NCI-H146 treated with DMSO at 0.1 percent for 48 hours (cell line): Measurements from ENCODE around the gene IGSF9.
"Not testable (repeated sequence)": the region's sequence is repeated elsewhere in the genome, so short reads cannot be mapped to it uniquely, and the experiment has no call there.

ENCODE experiments used
- DNase-seq: peaks from one replicate; lab custom pipeline; 2025; ENCODE audit not compliant: unreplicated experiment; lab: John Stamatoyannopoulos, UW

The IGSF9 gene

DNA sequence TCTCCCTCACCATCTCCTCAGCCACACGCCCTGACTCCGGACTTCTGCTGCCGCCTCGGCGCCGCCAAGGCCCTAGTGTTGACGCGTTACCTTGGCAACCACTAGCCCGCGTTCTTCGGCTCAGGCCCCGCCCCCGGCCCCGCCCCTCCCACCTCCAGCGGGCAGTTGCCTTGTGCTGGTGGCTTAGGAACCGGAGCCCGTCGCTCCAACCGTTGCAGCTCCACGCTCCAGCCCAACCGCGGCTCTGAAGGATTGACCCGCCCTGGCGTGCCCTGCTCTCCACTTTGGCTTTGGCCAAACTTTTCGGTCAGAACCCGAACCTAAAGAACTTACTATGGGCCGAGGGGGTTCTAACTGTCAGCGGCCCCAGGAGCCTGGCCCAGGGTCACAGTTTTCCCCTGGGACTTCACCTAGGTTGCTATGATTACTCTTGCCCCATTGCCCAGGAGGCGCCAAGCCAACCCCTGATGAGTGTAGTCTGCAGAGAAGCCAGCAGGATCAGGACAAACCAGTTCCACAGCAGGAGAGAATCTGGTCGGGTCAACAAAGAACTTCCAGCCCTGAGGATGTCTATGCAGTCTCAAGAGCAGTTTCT, 45.2 kb downstream of the IGSF9 start, which contains the start of gene CFAP45:
Gene CFAP45, minus strand, starts transcription at position 80 of the 595 bp plus-strand sequence. Its CDS starts 67 bp downstream, at position 13.
- peak; percentile 75 for DNase-seq

DNA sequence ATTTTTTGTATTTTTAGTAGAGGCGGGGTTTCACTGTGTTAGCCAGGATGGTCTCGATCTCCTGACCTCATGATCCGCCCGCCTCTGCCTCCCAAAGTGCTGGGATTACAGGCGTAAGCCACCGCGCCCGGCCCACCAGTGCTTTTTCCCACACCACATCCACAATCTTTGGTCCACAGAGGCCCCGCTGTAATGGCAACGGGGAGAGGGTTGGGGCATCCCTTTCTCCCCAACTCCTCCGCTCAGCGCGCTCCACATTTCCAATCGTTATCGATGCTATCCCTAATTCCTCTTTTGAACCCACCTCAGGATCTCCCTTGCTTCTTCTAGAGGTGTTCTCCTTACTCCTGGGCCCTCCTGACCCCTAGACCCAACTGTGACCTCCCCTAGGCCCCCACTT, 45.8 kb downstream of the IGSF9 start:
- not testable (repeated sequence) for DNase-seq

- no peak for DNase-seq
These were observed 46.9 kb downstream of the IGSF9 start for GRCh38 chr1:159898527-159898926.

DNA sequence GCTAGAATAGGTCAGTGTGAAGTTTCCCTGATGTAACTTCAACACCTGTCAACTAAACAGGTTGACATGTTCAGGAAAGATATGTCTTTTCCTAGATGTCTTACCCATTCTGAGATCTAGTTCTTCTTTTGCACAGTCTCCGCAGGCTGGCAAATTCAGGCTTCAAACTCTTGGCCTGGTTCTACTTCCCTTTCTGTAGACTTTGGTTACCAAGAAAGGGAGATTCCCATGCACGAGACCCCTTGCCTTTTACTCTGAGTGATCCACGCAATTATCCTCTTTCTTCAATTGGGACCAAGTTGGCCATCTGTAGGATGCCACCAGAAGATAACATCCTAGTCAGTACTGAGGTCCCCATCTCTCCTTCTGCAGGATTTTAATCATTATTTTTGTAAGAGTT, 47.5 kb downstream of the IGSF9 start:
- DNase-seq, result no peak

GRCh38 chr1:159896546-159896930, 48.9 kb downstream of the IGSF9 start:
- DNase-seq, result no peak

- no peak for DNase-seq
These were observed 49.4 kb downstream of the IGSF9 start for GRCh38 chr1:159895836-159896545.

DNA sequence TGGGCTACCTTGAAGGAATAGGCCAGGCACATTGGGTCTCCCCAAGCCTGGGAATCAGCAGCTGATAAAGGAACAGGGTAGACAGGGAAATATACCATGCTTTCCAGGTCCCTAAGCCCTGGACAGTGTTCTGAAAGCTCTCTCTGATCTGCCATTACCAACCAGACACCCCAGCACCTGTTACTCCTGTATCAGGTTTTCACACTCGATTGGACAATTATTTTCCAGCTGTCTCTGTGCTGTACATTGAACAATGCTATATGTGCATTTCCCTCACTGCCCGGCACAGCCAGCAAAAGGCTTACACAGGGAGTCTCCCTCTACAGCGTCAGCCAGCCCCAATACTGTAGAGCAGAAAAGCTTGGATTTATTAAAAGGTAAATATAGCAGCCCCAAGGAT, 50.1 kb downstream of the IGSF9 start:
- DNase-seq, result peak; percentile 20

GRCh38 chr1:159892944-159893343, 52.5 kb downstream of the IGSF9 start:
- DNase-seq, result no peak

GRCh38 chr1:159891275-159892157, 53.9 kb downstream of the IGSF9 start:
- DNase-seq, result peak; percentile 61

DNA sequence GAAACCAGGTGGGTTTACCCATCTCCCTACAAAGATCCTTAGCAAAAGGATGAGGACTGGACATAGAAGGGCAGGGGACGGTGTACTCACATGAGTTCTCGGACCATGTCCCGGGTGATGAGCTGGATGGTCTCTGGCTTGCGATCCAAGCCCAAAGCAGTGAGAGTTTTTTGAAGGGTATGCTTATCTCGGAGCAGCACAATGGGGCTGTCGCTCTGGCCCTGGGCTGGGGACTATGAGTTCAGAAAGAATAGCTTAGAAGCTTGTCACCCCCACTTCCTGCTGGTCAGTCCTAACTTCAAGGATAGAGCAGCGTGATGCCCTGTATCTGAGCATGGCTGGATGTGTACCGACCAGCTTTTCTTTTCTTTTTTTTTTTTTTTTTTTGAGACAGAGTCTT, 55.0 kb downstream of the IGSF9 start:
- no peak for DNase-seq

GRCh38 chr1:159889821-159890252, 55.6 kb downstream of the IGSF9 start:
- DNase-seq, result no peak

- no peak for DNase-seq
These were observed 56.2 kb downstream of the IGSF9 start for GRCh38 chr1:159889202-159889601.

DNA sequence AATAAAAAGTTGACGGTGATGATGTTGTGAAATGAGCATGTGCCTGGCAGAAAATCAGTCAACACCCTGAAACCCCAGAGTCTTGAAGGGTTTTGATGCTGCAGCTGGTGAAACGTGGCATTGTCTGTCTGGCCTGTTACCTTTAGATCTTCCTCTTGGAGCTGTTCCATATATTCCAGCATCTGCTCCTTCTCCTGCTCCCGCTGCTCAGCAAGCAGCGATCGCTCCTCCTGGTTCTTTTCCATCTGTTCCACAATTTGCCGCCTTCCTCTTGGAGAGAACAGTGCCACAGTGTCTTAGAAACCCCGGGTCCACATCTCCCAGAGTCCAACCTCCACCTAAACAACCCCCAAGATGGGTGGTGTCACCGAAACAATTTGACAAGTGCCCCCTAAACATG, 61.1 kb downstream of the IGSF9 start:
- no peak for DNase-seq

GRCh38 chr1:159883134-159883533, 62.3 kb downstream of the IGSF9 start:
- no peak for DNase-seq

DNA sequence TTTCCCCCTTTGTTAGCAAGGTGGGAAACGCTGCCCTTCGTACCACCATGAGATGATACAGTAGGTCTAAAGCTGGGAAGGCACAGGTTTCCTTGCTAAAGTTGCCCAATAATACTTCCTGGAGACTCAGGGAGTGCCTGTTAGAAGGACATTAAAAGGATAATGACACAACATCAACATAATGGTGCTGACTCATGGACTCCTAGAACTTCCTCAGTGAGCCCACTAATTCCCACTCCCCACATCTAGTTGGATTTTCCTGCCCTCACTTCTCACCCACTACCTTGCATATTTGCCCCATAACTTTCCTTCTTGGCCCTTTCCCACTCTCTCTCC, 62.9 kb downstream of the IGSF9 start:
- no peak for DNase-seq

DNA sequence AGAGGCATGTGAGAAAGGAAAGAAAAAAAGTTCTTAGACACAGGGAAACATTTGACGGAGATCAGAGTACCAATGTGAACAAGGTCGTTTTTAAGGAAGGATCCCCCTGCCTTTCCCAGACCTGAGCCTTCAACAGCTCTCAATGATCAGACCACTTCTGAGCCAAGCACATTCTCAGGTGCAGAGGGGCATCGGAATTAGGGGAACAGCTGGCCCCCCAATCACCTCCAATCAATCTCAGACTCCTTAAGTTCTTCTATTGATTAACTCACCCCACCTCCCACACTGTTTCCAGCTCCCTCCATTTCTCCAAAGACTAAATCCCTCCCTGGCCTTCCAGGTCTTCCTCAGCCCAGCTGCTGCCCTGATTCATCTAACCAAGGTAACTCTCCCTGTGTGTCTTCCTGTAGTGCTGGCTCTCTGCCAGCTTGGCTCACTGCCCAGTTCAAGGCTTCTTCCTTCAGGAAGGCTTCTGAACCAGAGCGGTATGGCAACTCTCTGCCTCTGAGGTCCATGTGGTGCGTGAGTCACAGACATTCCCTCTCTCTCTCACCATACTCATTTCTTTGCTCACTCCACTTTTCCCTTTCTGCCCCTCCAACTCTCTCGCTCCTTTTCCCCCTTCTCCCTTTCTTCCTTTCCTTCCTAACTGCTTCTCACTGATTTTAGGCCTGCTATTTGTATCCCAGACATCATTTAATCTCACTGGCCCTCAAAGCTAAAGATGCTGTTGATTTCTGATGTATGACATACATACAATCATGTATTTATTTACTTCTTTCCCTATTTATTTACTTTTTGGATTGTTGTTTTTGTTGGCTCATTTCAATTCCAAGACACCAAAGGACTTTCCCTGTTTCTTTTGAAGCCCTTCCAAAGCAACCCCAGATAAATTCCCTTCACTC, 63.5 kb downstream of the IGSF9 start:
- DNase-seq, result peak; percentile 81

DNA sequence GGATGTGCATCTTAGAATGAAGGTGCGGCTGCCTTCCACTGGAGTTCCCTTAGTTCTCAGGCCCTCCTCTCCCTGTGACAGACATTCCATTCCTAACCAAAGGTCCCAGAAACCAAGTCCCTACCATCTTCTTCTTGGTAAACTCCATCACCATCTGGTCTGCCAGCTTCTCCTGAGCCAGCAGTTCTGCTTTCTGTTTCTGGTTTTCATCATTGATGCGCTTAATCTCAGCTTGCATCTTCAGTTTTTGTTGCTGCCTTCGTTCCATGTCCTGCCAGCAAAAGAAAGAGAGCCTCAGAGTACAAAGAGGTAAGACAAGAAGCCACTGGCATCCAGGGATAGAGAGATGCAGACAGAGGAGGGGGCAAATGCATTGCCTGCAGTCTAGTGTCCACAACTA, 65.0 kb downstream of the IGSF9 start:
- DNase-seq, result no peak

DNA sequence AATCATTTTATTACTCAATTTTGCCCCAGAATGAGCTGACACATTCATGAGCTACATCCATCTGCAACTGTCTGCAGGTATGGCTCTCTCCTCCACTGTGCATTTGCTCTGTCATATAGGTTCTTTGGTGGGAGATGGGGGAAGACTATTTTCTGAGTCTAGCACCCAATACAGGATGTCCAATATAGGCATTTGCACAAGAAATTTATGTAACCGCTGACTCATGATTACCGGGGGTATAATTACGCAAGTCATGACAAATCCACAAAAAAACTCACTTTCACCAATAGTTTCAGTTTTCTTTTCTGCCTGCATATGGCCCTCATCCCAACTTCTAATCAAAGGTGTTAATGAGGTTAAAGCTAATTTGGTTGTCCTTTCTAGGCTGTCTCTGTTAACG, 65.4 kb downstream of the IGSF9 start:
- DNase-seq, result no peak

DNA sequence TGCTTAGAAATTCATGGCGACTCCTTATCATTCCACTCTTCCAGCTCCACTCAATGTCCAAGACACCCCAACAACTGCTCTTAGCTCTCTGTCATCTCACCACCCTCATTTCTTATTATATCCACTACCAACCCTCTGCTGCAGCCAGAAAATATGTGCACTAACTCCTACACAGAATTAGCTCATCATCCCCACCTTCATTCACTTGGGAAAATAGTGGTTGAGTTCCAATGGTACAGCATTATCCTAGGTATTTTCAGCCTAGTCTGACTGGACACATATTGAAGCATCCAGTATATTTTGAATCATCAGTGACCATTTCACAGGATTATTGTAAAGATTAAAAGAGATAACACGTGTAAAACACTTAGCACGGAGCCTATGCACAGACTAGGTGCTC, 66.3 kb downstream of the IGSF9 start:
- DNase-seq, result no peak

- no peak for DNase-seq
These were observed 67.5 kb downstream of the IGSF9 start for GRCh38 chr1:159877695-159878444.
